Endodermal cell (in vitro differentiated cells): ENCODE data around the gene NEDD9. TPM values are rescaled to one million over a fixed set of nuclear protein-coding genes. Genes with fewer than 3 reads are reported as not detected.

Experiments used
- DNase-seq: peaks from one replicate; pipeline ENCODE4 v3.0.0-alpha.2; 2017
- H3K27ac ChIP-seq: 2 replicates; pipeline ENCODE4 v1.5.1; 2013; ENCODE audit warnings: mild to moderate bottlenecking, low read depth, low read length, moderate library complexity
- H3K27me3 ChIP-seq: 2 replicates; pipeline ENCODE4 v1.6.1; 2013; ENCODE audit warnings: mild to moderate bottlenecking, low read length, moderate library complexity; ENCODE audit not compliant: insufficient read depth, control insufficient read depth, poor library complexity, severe bottlenecking
- H3K36me3 ChIP-seq: 2 replicates; pipeline ENCODE4 v1.7.0; 2013; ENCODE audit warnings: mild to moderate bottlenecking, low read length, moderate library complexity; ENCODE audit not compliant: control insufficient read depth, insufficient read depth
- H3K4me1 ChIP-seq: one replicate; pipeline ENCODE4 v1.7.0; 2013; ENCODE audit warnings: low read length; ENCODE audit not compliant: control insufficient read depth, insufficient read depth
- H3K4me3 ChIP-seq: 2 replicates; pipeline ENCODE4 v1.5.1; 2013; ENCODE audit warnings: mild to moderate bottlenecking, low read length, moderate library complexity
- H3K9ac ChIP-seq: 2 replicates; pipeline ENCODE4 v1.6.1; 2013; ENCODE audit warnings: mild to moderate bottlenecking, low read length, moderate library complexity; ENCODE audit not compliant: poor library complexity, severe bottlenecking; ENCODE audit errors: extremely low read depth
- H3K9me3 ChIP-seq: 2 replicates; pipeline ENCODE4 v1.6.1; 2013; ENCODE audit warnings: mild to moderate bottlenecking, low read length, moderate library complexity; ENCODE audit not compliant: control insufficient read depth
- H3K27ac Mint-ChIP-seq: 2 replicates; pipeline ENCODE4 v1.8.0; 2020; ENCODE audit warnings: mixed read lengths
- H3K27me3 Mint-ChIP-seq: 2 replicates; pipeline ENCODE4 v1.8.0; 2021; ENCODE audit warnings: mild to moderate bottlenecking, mixed read lengths; ENCODE audit not compliant: insufficient read depth
- H3K36me3 Mint-ChIP-seq: 2 replicates; pipeline ENCODE4 v1.8.0; 2020; ENCODE audit warnings: low read depth, mixed read lengths
- H3K4me1 Mint-ChIP-seq: 2 replicates; pipeline ENCODE4 v1.8.0; 2020; ENCODE audit warnings: mixed read lengths
- H3K4me3 Mint-ChIP-seq: 2 replicates; pipeline ENCODE4 v1.8.0; 2020; ENCODE audit warnings: mild to moderate bottlenecking, moderate library complexity, mixed read lengths
- H3K9me3 Mint-ChIP-seq: 2 replicates; pipeline ENCODE4 v1.8.0; 2020; ENCODE audit warnings: mild to moderate bottlenecking, mixed read lengths
- WGBS, 2 experiments: methylation state at CpG; one replicate each; pipeline versions ENCODE4 v1.1.5 to v1.1.7; 2013; ENCODE audit warnings: missing lambda C conversion rate in 2 of 2, mixed read lengths in 1 of 2; ENCODE audit not compliant: insufficient coverage in 1 of 2, insufficient read length in 1 of 2; 5-methylcytosine and 5-hydroxymethylcytosine counted together
- total RNA-seq, 2 donors: library from RNA; stranded (reverse); fragmentation: NEBNext Ultra II Directional in 1 of 2; extraction: Animal tissue kit (Norgen Biotek cat#: 25700) in 1 of 2; gene quantifications; 2 replicates in 1 of 2; 3 replicates in 1 of 2; pipeline ENCODE4 v1.2.1, GENCODE V29; 2021
- TF ChIP-seq, protein P1 (sequence below): fragments of 200-600 bp; sonication (generic); conservative IDR thresholded peaks from 2 replicates; pipeline ENCODE4 v1.5.0; 2021; ENCODE audit warnings: antibody characterized with exemption, mild to moderate bottlenecking

NEDD9 gene
- total RNA-seq, 2 donors from 2014 or later = 1.7 to 7.4 TPM

DNA sequence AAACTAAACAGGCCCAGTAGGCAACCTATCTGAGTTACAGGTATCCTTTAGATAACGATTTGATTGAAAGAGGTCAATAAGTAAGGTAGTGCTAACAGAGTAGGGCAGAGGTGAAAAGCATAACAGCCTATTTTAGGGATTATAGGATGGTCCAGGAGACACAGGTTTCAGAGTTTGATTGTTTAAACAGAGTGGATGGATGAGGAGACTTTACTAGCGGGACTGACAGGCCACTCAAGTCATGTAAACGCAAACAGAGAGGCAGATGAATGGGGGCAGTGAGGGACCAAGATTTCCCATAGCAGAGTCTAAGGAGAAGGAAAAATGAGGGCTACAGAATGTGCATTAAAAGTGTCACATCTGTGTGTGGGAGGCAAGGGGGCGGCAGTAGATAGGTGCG lies 4.8 kb downstream of the NEDD9 start:
- Histone ChIP-seq H3K4me1 (peaks cover 6% of the 10 kb centered on the region), H3K9ac (no peak overlapping the region), H3K4me3 (peak overlapping the region; percentile 27), H3K36me3 (peaks cover 10% of the 10 kb centered on the region), H3K27ac (no peak overlapping the region), H3K27me3 (no peaks in the 10 kb centered on the region), H3K9me3 (no peaks in the 10 kb centered on the region)
- H3K27me3 Mint-ChIP-seq = no peaks in the 10 kb centered on the region
- WGBS, 2 experiments = 71 to 76% methylated on average over 4 to 5 of the region's 5 CpGs
- no peak overlapping the region for H3K4me3 Mint-ChIP-seq
- H3K9me3 Mint-ChIP-seq = peaks cover 1% of the 10 kb centered on the region
- H3K36me3 Mint-ChIP-seq = peaks cover 2% of the 10 kb centered on the region
- DNase-seq = no peak
- peaks cover 63% of the 10 kb centered on the region for H3K4me1 Mint-ChIP-seq
- no peak overlapping the region for H3K27ac Mint-ChIP-seq
- TF ChIP-seq, protein P1, sequence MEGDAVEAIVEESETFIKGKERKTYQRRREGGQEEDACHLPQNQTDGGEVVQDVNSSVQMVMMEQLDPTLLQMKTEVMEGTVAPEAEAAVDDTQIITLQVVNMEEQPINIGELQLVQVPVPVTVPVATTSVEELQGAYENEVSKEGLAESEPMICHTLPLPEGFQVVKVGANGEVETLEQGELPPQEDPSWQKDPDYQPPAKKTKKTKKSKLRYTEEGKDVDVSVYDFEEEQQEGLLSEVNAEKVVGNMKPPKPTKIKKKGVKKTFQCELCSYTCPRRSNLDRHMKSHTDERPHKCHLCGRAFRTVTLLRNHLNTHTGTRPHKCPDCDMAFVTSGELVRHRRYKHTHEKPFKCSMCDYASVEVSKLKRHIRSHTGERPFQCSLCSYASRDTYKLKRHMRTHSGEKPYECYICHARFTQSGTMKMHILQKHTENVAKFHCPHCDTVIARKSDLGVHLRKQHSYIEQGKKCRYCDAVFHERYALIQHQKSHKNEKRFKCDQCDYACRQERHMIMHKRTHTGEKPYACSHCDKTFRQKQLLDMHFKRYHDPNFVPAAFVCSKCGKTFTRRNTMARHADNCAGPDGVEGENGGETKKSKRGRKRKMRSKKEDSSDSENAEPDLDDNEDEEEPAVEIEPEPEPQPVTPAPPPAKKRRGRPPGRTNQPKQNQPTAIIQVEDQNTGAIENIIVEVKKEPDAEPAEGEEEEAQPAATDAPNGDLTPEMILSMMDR = no peak

DNA sequence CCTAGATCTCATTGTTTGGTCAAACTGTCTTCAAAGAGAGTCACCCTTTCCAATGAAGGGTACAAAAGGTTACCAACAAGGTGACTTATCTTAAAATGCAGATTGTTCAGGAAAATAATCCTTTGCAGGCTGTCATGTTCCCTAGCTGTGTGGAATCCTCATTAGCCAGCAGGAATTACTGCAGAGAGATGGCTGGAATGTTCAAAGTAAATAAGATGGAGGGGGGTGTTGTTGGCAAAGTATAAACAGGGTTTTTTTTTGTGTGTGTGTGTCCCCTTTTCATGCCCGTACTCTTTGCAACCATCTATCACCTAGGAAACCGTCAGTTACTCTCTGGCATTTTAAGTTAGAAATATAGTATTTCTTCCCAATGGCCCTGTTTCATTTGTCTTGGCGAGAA lies 6.5 kb downstream of the NEDD9 start:
- peaks cover 1% of the 10 kb centered on the region for H3K9me3 Mint-ChIP-seq
- no peaks in the 10 kb centered on the region for H3K27me3 Mint-ChIP-seq
- Histone ChIP-seq H3K9me3 (no peaks in the 10 kb centered on the region), H3K4me1 (peaks cover 6% of the 10 kb centered on the region), H3K27me3 (no peaks in the 10 kb centered on the region), H3K27ac (no peak overlapping the region), H3K4me3 (no peak overlapping the region), H3K36me3 (peaks cover 10% of the 10 kb centered on the region), H3K9ac (no peak overlapping the region)
- H3K36me3 Mint-ChIP-seq = peaks cover 2% of the 10 kb centered on the region
- WGBS, 2 experiments = 60 to 93% methylated on average over 1 to 3 of the region's 3 CpGs
- H3K27ac Mint-ChIP-seq = peak overlapping the region; percentile 56
- DNase-seq = no peak
- TF ChIP-seq, protein P1 = no peak
- peaks cover 59% of the 10 kb centered on the region for H3K4me1 Mint-ChIP-seq
- H3K4me3 Mint-ChIP-seq = no peak overlapping the region

DNA sequence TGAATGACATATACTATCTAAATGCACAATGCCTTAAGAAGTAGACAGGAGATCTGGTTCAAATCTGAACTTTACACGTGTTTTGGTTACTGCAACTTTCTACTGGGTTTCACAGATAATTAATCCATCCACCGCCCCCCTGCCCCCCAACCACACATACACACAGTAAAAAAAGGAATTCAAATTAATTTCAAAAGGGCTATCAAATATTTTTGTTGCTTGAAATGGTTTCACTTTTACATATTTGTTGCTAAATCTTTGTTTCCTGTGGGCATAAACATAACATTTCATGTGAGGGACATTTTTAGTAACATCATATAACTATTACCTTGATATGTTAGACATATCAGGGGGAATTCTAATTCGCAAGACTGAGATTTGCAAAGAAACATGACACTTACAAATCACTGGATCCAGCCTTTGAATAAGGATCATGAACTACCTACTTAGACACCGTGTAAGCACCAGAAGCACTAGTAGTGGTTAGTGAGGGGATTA lies 7.5 kb downstream of the NEDD9 start:
- no peak overlapping the region for H3K9ac ChIP-seq
- Mint-ChIP-seq H3K36me3 (peaks cover 5% of the 10 kb centered on the region), H3K9me3 (peaks cover 1% of the 10 kb centered on the region), H3K4me3 (no peak overlapping the region), H3K4me1 (peaks cover 49% of the 10 kb centered on the region), H3K27ac (no peak overlapping the region), H3K27me3 (no peaks in the 10 kb centered on the region)
- H3K4me1 ChIP-seq = peaks cover 6% of the 10 kb centered on the region
- peaks cover 19% of the 10 kb centered on the region for H3K36me3 ChIP-seq
- WGBS, 2 experiments = 91 to 100% methylated on average over 1 to 4 of the region's 4 CpGs
- H3K27ac ChIP-seq = no peak overlapping the region
- H3K27me3 ChIP-seq = no peaks in the 10 kb centered on the region
- H3K9me3 ChIP-seq = no peaks in the 10 kb centered on the region
- TF ChIP-seq, protein P1 = no peak
- no peak overlapping the region for H3K4me3 ChIP-seq
- DNase-seq = no peak
